ENCODE measurements around the gene ANKS1A.

ANKS1A gene

DNA sequence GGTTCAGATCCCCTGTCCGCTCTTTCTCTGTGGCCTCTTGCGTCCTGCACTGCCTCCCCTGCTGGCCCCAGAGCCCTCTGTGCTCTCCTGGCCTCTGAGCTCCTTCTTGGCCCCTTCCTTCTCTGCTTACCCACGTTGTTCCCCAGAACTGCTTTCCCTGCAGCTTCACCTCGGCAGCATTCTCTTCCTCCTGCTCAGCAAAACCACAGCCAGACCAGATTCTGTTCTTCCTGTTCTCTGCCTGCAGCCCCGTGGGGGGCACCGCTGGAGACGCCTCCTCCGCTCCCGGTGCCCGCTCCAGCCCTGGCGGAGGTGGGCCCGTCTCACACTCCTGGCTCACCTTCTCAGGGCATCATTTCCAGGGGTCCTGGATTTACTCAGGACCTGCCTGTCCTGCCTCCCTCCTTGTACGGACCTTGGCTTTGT lies 192.4 kb downstream of the ANKS1A start:
- no peak for DNase-seq (ENCODE audit: insufficient read length, low spot score)
- TF ChIP-seq, protein P1, sequence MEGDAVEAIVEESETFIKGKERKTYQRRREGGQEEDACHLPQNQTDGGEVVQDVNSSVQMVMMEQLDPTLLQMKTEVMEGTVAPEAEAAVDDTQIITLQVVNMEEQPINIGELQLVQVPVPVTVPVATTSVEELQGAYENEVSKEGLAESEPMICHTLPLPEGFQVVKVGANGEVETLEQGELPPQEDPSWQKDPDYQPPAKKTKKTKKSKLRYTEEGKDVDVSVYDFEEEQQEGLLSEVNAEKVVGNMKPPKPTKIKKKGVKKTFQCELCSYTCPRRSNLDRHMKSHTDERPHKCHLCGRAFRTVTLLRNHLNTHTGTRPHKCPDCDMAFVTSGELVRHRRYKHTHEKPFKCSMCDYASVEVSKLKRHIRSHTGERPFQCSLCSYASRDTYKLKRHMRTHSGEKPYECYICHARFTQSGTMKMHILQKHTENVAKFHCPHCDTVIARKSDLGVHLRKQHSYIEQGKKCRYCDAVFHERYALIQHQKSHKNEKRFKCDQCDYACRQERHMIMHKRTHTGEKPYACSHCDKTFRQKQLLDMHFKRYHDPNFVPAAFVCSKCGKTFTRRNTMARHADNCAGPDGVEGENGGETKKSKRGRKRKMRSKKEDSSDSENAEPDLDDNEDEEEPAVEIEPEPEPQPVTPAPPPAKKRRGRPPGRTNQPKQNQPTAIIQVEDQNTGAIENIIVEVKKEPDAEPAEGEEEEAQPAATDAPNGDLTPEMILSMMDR (IDR thresholded peaks at IDR 0.05; ENCODE audit: insufficient read depth, missing control alignments): no peak
- FAIRE-seq: no peak

DNA sequence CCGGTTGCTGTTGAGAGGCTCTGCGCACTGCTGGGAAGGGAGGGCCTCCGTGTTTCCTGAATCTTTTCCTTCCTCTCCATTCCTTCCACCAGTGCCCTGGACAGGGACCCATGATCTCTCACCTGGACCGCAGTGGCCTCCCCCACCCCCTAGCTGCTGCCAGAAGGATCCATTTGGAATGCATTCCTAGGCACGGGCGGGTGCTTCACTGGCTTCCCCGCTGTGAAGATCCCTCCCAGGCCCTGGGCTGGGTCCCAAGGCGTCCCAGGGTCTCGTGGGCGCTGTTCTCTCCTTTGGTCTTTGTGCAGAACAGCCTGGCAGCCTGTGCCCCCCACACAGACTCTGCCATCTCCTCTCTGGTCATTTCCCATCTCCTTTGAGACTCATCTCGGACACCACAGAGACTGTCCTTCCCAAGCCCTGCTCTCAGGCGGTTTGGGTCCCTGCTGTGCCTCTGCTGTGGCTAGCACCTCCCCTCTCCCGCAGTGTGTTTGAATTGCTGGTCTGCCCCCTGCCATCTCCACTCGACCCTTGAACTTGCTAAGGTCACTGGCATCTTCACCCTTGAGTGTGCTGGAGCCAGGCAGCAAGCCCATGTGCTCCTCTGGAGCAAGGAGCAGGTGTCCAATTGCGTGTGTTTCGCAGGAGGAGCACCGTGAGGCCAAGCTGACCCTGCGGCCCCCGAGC lies 193.1 kb downstream of the ANKS1A start:
- TF ChIP-seq, protein P1 (IDR thresholded peaks at IDR 0.05; ENCODE audit: insufficient read depth, missing control alignments): no peak
- FAIRE-seq: no peak
- no peak for DNase-seq (ENCODE audit: insufficient read length, low spot score)

DNA sequence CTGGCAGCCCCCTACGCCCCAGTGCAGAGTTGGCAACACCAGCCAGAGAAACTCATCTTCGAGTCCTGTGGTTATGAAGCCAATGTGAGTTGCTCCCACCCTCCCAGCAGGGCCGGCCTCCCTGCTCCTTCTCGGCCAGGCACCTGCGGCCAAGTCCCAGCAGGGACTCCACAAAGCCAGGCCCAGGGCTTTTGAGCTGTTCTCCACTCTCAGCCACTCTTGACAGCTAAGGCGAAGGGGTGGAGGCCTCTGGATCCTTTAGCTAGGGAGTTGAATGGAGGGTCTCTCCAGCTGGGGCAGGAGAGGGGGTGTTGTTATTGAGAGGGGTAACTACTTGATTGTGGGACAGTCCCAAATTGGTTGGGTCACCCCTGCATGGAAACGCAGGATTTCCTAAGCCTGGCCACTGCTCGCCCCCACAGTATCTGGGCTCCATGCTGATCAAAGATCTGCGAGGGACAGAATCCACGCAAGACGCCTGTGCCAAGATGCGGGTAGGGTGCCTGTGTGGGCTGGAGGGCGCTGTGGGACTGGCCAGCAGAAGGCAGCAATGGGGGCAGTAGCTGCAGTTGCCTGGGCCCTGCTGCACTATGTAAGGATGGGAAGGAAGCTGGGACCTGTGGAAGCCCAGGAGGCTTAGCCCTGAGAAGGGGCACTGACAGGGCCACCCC lies 193.8 kb downstream of the ANKS1A start:
- DNase-seq (ENCODE audit: insufficient read length, low spot score): peak; percentile 13
- FAIRE-seq: no peak
- TF ChIP-seq, protein P1 (IDR thresholded peaks at IDR 0.05; ENCODE audit: insufficient read depth, missing control alignments): no peak

DNA sequence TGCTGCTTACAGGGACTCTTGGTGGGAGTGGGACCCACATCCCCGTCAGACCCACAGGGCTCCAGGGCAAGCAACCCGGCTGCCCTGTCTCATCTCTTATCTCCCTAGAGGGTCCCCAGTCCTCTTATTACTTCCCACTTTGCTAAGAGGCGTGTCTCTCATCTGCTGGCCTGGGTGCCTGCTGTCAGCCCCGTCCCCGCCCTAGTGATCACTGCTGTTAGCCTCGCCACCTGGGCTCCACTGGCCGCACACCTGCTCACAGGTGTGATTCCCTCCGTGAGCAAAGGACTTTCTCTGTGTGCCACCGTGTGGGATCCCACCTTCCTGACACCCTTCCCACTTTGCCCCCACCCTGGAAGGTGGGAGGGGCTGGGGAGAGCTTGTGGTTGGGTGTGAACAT lies 194.5 kb downstream of the ANKS1A start:
- FAIRE-seq (no peak), DNase-seq (ENCODE audit: insufficient read length, low spot score) (peak; percentile 10)
- TF ChIP-seq, protein P1 (IDR thresholded peaks at IDR 0.05; ENCODE audit: insufficient read depth, missing control alignments): no peak

DNA sequence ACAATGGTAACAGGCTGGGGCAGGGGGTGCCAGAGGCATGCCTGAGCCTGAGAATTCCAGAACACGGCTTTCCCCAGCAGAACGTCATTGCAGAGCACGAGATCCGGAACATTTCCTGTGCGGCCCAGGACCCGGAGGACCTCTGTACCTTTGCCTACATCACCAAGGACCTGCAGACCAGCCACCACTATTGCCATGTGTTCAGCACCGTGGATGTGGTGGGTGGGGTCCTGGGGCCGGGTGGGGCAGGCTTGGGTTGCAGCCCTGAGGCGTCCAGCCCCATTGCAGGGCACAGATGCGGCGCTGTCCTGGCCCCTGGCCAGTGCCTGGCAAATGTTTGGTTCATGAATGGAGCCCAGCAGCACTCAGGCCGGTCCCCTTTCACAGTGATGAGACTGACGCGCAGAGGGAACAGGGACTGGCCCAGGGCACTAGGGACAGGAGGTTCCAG lies 195.0 kb downstream of the ANKS1A start:
- TF ChIP-seq, protein P1 (IDR thresholded peaks at IDR 0.05; ENCODE audit: insufficient read depth, missing control alignments): no peak
- peak; percentile 9 for DNase-seq (ENCODE audit: insufficient read length, low spot score)
- no peak for FAIRE-seq

DNA sequence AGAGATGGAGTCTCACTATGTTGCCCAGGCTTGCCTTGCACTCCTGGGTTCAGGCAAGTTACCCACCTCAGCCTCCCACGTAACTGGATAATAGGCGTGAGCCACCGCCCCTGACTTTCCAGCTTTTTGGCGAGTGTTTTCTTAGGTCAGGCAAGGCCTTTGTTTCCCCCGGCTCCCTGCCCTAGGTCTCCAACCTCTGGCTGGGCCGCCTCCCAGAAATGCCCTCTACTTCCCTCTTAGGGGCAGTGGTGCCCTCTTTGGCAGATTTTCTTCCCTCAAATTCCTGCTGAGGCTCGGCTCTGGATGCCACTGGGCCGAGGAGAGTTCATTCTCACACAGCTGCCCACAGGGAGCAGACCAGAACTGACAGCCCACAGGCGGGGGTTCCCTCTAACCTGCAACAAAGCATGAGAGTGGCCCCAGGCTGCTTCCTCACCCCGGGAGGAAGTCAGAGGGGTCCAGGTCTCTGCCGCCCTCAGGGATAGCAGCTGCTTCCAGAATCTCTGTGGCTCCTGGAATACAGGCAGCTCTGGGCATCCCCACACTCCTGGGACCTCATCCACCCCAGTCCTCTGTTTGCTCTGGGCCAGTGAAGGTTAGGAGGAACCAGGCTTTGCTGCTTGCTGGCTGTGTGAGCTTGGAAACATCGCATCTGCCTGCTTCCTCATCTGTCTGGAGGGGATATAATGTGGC lies 195.6 kb downstream of the ANKS1A start:
- no peak for FAIRE-seq
- TF ChIP-seq, protein P1 (IDR thresholded peaks at IDR 0.05; ENCODE audit: insufficient read depth, missing control alignments): no peak
- peak; percentile 7 for DNase-seq (ENCODE audit: insufficient read length, low spot score)
